Measurements from ENCODE around the gene SWAP70. TPM values are rescaled to one million over a fixed set of nuclear protein-coding genes. Genes with fewer than 3 reads are reported as not detected.

SWAP70 gene
- total and polyA plus RNA-seq, 9 of the 15 experiments (the other 6 are each of a cell fraction or from before 2014, with no cell fraction given) = 1.7 to 4.9 (median 3.9) TPM

DNA sequence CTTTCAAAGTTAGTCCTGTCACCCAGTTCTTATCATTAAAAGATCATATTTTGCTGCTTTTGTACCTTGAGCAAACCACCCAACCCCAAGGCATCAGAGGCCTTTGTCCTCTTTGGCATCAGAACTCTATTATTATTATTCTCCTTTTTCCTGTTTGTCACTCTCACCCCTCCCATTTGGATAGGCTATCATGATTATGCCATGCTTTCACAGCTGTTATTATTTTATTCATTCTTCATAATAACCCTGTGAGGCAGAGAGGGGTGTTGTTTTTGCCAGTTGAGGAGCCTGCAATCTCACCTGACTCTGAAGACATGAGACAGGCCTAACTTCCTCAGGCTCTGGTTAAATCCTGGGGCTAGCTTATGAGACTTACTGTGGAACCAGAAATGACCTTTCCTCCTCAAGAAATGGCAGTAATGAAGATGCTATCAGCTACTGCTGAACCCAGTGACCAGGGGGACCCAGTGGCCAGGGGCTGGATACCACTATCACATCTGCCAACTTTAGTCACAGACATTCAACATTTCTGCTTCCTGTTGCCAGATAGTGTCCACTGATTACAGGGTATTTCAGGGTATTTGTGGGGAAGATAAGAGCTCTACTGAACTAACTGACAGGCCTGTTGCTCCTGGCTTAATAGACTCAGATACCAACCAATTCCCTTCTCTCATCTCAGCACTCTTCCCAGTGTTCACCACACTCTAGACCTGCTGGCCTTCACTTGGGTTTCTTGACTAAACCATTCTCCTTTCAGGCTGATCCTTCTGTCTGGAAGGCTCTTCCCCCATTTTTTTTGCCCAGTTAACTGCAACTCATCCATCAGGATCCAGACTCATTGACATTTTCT, 11.8 kb upstream of the SWAP70 start (continued):
- TF ChIP-seq, protein P1, sequence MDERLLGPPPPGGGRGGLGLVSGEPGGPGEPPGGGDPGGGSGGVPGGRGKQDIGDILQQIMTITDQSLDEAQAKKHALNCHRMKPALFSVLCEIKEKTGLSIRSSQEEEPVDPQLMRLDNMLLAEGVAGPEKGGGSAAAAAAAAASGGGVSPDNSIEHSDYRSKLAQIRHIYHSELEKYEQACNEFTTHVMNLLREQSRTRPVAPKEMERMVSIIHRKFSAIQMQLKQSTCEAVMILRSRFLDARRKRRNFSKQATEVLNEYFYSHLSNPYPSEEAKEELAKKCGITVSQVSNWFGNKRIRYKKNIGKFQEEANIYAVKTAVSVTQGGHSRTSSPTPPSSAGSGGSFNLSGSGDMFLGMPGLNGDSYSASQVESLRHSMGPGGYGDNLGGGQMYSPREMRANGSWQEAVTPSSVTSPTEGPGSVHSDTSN (CRISPR knock-in tag; IDR thresholded peaks at IDR 0.05; ENCODE audit: low read depth) = no peak
- TF ChIP-seq, protein P1 (tag; conservative IDR thresholded peaks at IDR 0.05; ENCODE audit: low read depth) = no peak; the same call in 1 of the 2 replicates
- TF ChIP-seq SRF (CRISPR knock-in tag; IDR thresholded peaks at IDR 0.05) = no peak
- TF ChIP-seq MAZ (CRISPR knock-in tag; conservative IDR thresholded peaks at IDR 0.05 in 1 of 2, IDR thresholded peaks at IDR 0.05 in 1 of 2) = no peak; a peak in 1 of 4 replicates
- TF ChIP-seq, protein P2, sequence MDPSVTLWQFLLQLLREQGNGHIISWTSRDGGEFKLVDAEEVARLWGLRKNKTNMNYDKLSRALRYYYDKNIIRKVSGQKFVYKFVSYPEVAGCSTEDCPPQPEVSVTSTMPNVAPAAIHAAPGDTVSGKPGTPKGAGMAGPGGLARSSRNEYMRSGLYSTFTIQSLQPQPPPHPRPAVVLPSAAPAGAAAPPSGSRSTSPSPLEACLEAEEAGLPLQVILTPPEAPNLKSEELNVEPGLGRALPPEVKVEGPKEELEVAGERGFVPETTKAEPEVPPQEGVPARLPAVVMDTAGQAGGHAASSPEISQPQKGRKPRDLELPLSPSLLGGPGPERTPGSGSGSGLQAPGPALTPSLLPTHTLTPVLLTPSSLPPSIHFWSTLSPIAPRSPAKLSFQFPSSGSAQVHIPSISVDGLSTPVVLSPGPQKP (CRISPR knock-in tag; IDR thresholded peaks at IDR 0.05) = no peak
- TF ChIP-seq, protein P3, sequence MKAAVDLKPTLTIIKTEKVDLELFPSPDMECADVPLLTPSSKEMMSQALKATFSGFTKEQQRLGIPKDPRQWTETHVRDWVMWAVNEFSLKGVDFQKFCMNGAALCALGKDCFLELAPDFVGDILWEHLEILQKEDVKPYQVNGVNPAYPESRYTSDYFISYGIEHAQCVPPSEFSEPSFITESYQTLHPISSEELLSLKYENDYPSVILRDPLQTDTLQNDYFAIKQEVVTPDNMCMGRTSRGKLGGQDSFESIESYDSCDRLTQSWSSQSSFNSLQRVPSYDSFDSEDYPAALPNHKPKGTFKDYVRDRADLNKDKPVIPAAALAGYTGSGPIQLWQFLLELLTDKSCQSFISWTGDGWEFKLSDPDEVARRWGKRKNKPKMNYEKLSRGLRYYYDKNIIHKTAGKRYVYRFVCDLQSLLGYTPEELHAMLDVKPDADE (conservative IDR thresholded peaks at IDR 0.05; ENCODE audit: control insufficient read depth, low read depth, low read length) = no peak
- TF ChIP-seq ZNF354B (CRISPR knock-in tag; IDR thresholded peaks at IDR 0.05) = no peak
- no peak for TF ChIP-seq CCAR2 (IDR thresholded peaks at IDR 0.05; ENCODE audit: low read depth, low read length)
- TF ChIP-seq, protein P4, sequence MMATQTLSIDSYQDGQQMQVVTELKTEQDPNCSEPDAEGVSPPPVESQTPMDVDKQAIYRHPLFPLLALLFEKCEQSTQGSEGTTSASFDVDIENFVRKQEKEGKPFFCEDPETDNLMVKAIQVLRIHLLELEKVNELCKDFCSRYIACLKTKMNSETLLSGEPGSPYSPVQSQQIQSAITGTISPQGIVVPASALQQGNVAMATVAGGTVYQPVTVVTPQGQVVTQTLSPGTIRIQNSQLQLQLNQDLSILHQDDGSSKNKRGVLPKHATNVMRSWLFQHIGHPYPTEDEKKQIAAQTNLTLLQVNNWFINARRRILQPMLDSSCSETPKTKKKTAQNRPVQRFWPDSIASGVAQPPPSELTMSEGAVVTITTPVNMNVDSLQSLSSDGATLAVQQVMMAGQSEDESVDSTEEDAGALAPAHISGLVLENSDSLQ (IDR thresholded peaks at IDR 0.05) = peak; percentile 92
- TF ChIP-seq, protein P5, sequence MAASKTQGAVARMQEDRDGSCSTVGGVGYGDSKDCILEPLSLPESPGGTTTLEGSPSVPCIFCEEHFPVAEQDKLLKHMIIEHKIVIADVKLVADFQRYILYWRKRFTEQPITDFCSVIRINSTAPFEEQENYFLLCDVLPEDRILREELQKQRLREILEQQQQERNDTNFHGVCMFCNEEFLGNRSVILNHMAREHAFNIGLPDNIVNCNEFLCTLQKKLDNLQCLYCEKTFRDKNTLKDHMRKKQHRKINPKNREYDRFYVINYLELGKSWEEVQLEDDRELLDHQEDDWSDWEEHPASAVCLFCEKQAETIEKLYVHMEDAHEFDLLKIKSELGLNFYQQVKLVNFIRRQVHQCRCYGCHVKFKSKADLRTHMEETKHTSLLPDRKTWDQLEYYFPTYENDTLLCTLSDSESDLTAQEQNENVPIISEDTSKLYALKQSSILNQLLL (CRISPR knock-in tag; IDR thresholded peaks at IDR 0.05; ENCODE audit: borderline replicate concordance) = no peak
- TF ChIP-seq ZNF282 (CRISPR knock-in tag; IDR thresholded peaks at IDR 0.05) = no peak
- peak; percentile 18 for TF ChIP-seq TAF9B (IDR thresholded peaks at IDR 0.05; ENCODE audit: partially characterized antibody)
- TF ChIP-seq MECOM (CRISPR knock-in tag; IDR thresholded peaks at IDR 0.05) = no peak
- TF ChIP-seq ZNF3 (CRISPR knock-in tag; IDR thresholded peaks at IDR 0.05) = no peak
- TF ChIP-seq MEIS2 (IDR thresholded peaks at IDR 0.05; ENCODE audit: partially characterized antibody) = peak; percentile 72
- TF ChIP-seq ZFP1 (CRISPR knock-in tag; IDR thresholded peaks at IDR 0.05) = no peak
- no peak for TF ChIP-seq PTTG1 (tag; IDR thresholded peaks at IDR 0.05; ENCODE audit: low read depth)

Measured in K562 (cell line).